ENCODE results near the gene ROGDI. TPM values are rescaled to one million over a fixed set of nuclear protein-coding genes. Genes with fewer than 3 reads are reported as not detected.

Gene ROGDI
- total RNA-seq, 2 experiments from 2014 or later = 12.3 to 13.1 TPM

GRCh38 chr16:4768549-4769305 lies 33.7 kb downstream of the ROGDI start:
- peak overlapping the region; percentile 93 for H3K27ac Mint-ChIP-seq
- DNase-seq (peak; percentile 90), ATAC-seq (peak; percentile 79)
- no peaks in the 10 kb centered on the region for H3K27me3 Mint-ChIP-seq (ENCODE audit: low read depth)
- CTCF ChIA-PET = interaction anchor here (1.3 to 2.4 kb wide), 2 partner anchors 35 to 78 kb away, joined by 4 to 10 read pairs; partner anchors contain the start of genes ANKS3 and DNAAF8
- POLR2A ChIA-PET = interaction anchor here (0.7 to 3.0 kb wide), 7 partner anchors 31 to 263 kb away, joined by 3 to 11 read pairs (median 6); partner anchors contain the start of genes ANKS3, DNAAF8, GLYR1 and ROGDI
- peak overlapping the region; percentile 92 for H3K4me3 Mint-ChIP-seq
- peaks cover 29% of the 10 kb centered on the region for H3K4me1 Mint-ChIP-seq (ENCODE audit: low read depth)
- H3K36me3 Mint-ChIP-seq (ENCODE audit: low read depth) = peaks cover 8% of the 10 kb centered on the region
- H3K9me3 Mint-ChIP-seq (ENCODE audit: insufficient read depth) = no peaks in the 10 kb centered on the region

- H3K27me3 Mint-ChIP-seq (ENCODE audit: low read depth) = no peaks in the 10 kb centered on the region
- peak overlapping the region; percentile 93 for H3K27ac Mint-ChIP-seq
- DNase-seq (no peak), ATAC-seq (no peak)
- POLR2A ChIA-PET = interaction anchor here (1.0 to 3.0 kb wide), 6 partner anchors 30 to 262 kb away, joined by 3 to 11 read pairs (median 7); partner anchors contain the start of genes ANKS3, DNAAF8, GLYR1 and ROGDI
- peaks cover 29% of the 10 kb centered on the region for H3K4me1 Mint-ChIP-seq (ENCODE audit: low read depth)
- H3K9me3 Mint-ChIP-seq (ENCODE audit: insufficient read depth) = no peaks in the 10 kb centered on the region
- H3K4me3 Mint-ChIP-seq = peak overlapping the region; percentile 92
- CTCF ChIA-PET = interaction anchor here (1.3 to 2.4 kb wide), 2 partner anchors 34 to 78 kb away, joined by 4 to 10 read pairs; partner anchors contain the start of genes ANKS3 and DNAAF8
- peaks cover 9% of the 10 kb centered on the region for H3K36me3 Mint-ChIP-seq (ENCODE audit: low read depth)
These were observed 34.4 kb downstream of the ROGDI start for GRCh38 chr16:4767872-4768548.

- H3K4me1 Mint-ChIP-seq (ENCODE audit: low read depth) = peaks cover 29% of the 10 kb centered on the region
- POLR2A ChIA-PET = interaction anchor here (1.0 to 3.0 kb wide), 4 partner anchors 20 to 262 kb away, joined by 4 to 16 read pairs (median 8); partner anchors contain the start of genes ANKS3, DNAAF8 and ROGDI
These were observed 35.4 kb downstream of the ROGDI start, which contains the start of gene ZNF500 for GRCh38 chr16:4766875-4767628. Gene ZNF500 (minus strand): TSS chr16:4767162. CDS start chr16:4765978, 1,184 bp downstream.

GRCh38 chr16:4765511-4766474 lies 36.6 kb downstream of the ROGDI start:
- H3K9me3 Mint-ChIP-seq (ENCODE audit: insufficient read depth) = no peaks in the 10 kb centered on the region
- H3K27me3 Mint-ChIP-seq (ENCODE audit: low read depth) = no peaks in the 10 kb centered on the region
- ChIA-PET POLR2A (interaction anchor here (0.7 to 3.0 kb wide), 4 partner anchors 18 to 66 kb away, joined by 3 to 16 read pairs (median 8); partner anchors contain the start of genes ANKS3, DNAAF8 and ROGDI), CTCF (interaction anchor here (1.1 to 1.7 kb wide), 2 partner anchors 31 to 70 kb away, joined by 3 to 5 read pairs; partner anchors contain the start of gene DNAAF8)
- H3K4me1 Mint-ChIP-seq (ENCODE audit: low read depth) = peaks cover 29% of the 10 kb centered on the region
- peak overlapping the region; percentile 84 for H3K4me3 Mint-ChIP-seq
- ATAC-seq (no peak), DNase-seq (no peak)
- peak overlapping the region; percentile 85 for H3K27ac Mint-ChIP-seq
- peaks cover 16% of the 10 kb centered on the region for H3K36me3 Mint-ChIP-seq (ENCODE audit: low read depth)

More at GRCh38 chr16:4766875-4767628, 35.4 kb downstream of the ROGDI start, which contains the start of gene ZNF500:
- Mint-ChIP-seq H3K9me3 (ENCODE audit: insufficient read depth) (no peaks in the 10 kb centered on the region), H3K4me3 (peak within 1 kb of the TSS; percentile 92), H3K27ac (peak within 1 kb of the TSS; percentile 93), H3K36me3 (ENCODE audit: low read depth) (peaks cover 12% of the 10 kb centered on the region), H3K27me3 (ENCODE audit: low read depth) (no peaks in the 10 kb centered on the region)
- CTCF ChIA-PET = interaction anchor here (0.7 to 1.7 kb wide), 3 partner anchors 33 to 151 kb away, joined by 3 to 5 read pairs (median 5); partner anchors contain the start of genes ANKS3 and DNAAF8
- peak; percentile 79 for ATAC-seq
- DNase-seq = peak; percentile 96

- H3K27ac Mint-ChIP-seq = no peak overlapping the region
- H3K36me3 Mint-ChIP-seq (ENCODE audit: low read depth) = peaks cover 27% of the 10 kb centered on the region
- DNase-seq = no peak
- CTCF ChIA-PET = no interaction called here
- ATAC-seq = no peak
- H3K27me3 Mint-ChIP-seq (ENCODE audit: low read depth) = no peaks in the 10 kb centered on the region
- POLR2A ChIA-PET = no interaction called here
- peaks cover 23% of the 10 kb centered on the region for H3K4me1 Mint-ChIP-seq (ENCODE audit: low read depth)
- no peak overlapping the region for H3K4me3 Mint-ChIP-seq
- H3K9me3 Mint-ChIP-seq (ENCODE audit: insufficient read depth) = no peaks in the 10 kb centered on the region
These were observed 38.6 kb downstream of the ROGDI start for GRCh38 chr16:4763791-4764190.

- no peaks in the 10 kb centered on the region for H3K9me3 Mint-ChIP-seq (ENCODE audit: insufficient read depth)
- DNase-seq = no peak
- H3K27me3 Mint-ChIP-seq (ENCODE audit: low read depth) = no peaks in the 10 kb centered on the region
- H3K4me3 Mint-ChIP-seq = no peak overlapping the region
- H3K4me1 Mint-ChIP-seq (ENCODE audit: low read depth) = peaks cover 12% of the 10 kb centered on the region
- H3K36me3 Mint-ChIP-seq (ENCODE audit: low read depth) = peaks cover 32% of the 10 kb centered on the region
- CTCF ChIA-PET = interaction anchor here (1.1 kb wide), 1 partner anchor 12 kb away, joined by 4 read pairs; no protein-coding TSS in a partner anchor
- no peak for ATAC-seq
- POLR2A ChIA-PET = interaction anchor here (0.6 kb wide), 1 partner anchor 241 kb away, joined by 4 read pairs; no protein-coding TSS in a partner anchor
- no peak overlapping the region for H3K27ac Mint-ChIP-seq
These were observed 40.2 kb downstream of the ROGDI start for GRCh38 chr16:4762205-4762604.

- POLR2A ChIA-PET = interaction anchor here (1.2 to 1.7 kb wide), 2 partner anchors 26 to 30 kb away, joined by 4 read pairs; partner anchors contain the start of genes ANKS3 and DNAAF8
- no peaks in the 10 kb centered on the region for H3K9me3 Mint-ChIP-seq (ENCODE audit: insufficient read depth)
- no peak for ATAC-seq
- no peak overlapping the region for H3K27ac Mint-ChIP-seq
- no peak for DNase-seq
- H3K4me3 Mint-ChIP-seq = no peak overlapping the region
- H3K36me3 Mint-ChIP-seq (ENCODE audit: low read depth) = peaks cover 36% of the 10 kb centered on the region
- CTCF ChIA-PET = no interaction called here
- H3K27me3 Mint-ChIP-seq (ENCODE audit: low read depth) = no peaks in the 10 kb centered on the region
- H3K4me1 Mint-ChIP-seq (ENCODE audit: low read depth) = no peaks in the 10 kb centered on the region
These were observed 42.1 kb downstream of the ROGDI start for GRCh38 chr16:4760221-4760910.

GRCh38 chr16:4755687-4756086 lies 46.7 kb downstream of the ROGDI start:
- ATAC-seq = no peak
- POLR2A ChIA-PET = no interaction called here

GRCh38 chr16:4754865-4755264 lies 47.6 kb downstream of the ROGDI start:
- no peak overlapping the region for H3K4me3 Mint-ChIP-seq
- H3K27me3 Mint-ChIP-seq (ENCODE audit: low read depth) = no peaks in the 10 kb centered on the region
- ChIA-PET POLR2A (no interaction called here), CTCF (no interaction called here)
- DNase-seq (no peak), ATAC-seq (no peak)
- peaks cover 37% of the 10 kb centered on the region for H3K36me3 Mint-ChIP-seq (ENCODE audit: low read depth)
- no peaks in the 10 kb centered on the region for H3K4me1 Mint-ChIP-seq (ENCODE audit: low read depth)
- H3K27ac Mint-ChIP-seq = no peak overlapping the region
- no peaks in the 10 kb centered on the region for H3K9me3 Mint-ChIP-seq (ENCODE audit: insufficient read depth)

More at GRCh38 chr16:4755687-4756086, 46.7 kb downstream of the ROGDI start:
- Mint-ChIP-seq H3K4me3 (no peak overlapping the region), H3K36me3 (ENCODE audit: low read depth) (peaks cover 41% of the 10 kb centered on the region), H3K4me1 (ENCODE audit: low read depth) (no peaks in the 10 kb centered on the region), H3K9me3 (ENCODE audit: insufficient read depth) (no peaks in the 10 kb centered on the region), H3K27me3 (ENCODE audit: low read depth) (no peaks in the 10 kb centered on the region), H3K27ac (no peak overlapping the region)
- CTCF ChIA-PET = no interaction called here
- DNase-seq = no peak

GRCh38 chr16:4753227-4753626 lies 49.2 kb downstream of the ROGDI start:
- no peak for ATAC-seq
- no peaks in the 10 kb centered on the region for H3K27me3 Mint-ChIP-seq (ENCODE audit: low read depth)
- peaks cover 26% of the 10 kb centered on the region for H3K36me3 Mint-ChIP-seq (ENCODE audit: low read depth)
- no peak for DNase-seq
- peaks cover 7% of the 10 kb centered on the region for H3K4me1 Mint-ChIP-seq (ENCODE audit: low read depth)
- no peaks in the 10 kb centered on the region for H3K9me3 Mint-ChIP-seq (ENCODE audit: insufficient read depth)
- POLR2A ChIA-PET = no interaction called here
- no peak overlapping the region for H3K27ac Mint-ChIP-seq
- H3K4me3 Mint-ChIP-seq = no peak overlapping the region
- CTCF ChIA-PET = no interaction called here
